GM19025 (cell line): Measurements from ENCODE around the gene PITX1.

Source experiments
- ATAC-seq: cut with Tn5 transposase; IDR thresholded peaks from one replicate; pipeline ENCODE4 v1.9.1; 2021; ENCODE audit warnings: mild to moderate bottlenecking, low read depth, moderate library complexity; ENCODE audit not compliant: unreplicated experiment

PITX1 gene

DNA sequence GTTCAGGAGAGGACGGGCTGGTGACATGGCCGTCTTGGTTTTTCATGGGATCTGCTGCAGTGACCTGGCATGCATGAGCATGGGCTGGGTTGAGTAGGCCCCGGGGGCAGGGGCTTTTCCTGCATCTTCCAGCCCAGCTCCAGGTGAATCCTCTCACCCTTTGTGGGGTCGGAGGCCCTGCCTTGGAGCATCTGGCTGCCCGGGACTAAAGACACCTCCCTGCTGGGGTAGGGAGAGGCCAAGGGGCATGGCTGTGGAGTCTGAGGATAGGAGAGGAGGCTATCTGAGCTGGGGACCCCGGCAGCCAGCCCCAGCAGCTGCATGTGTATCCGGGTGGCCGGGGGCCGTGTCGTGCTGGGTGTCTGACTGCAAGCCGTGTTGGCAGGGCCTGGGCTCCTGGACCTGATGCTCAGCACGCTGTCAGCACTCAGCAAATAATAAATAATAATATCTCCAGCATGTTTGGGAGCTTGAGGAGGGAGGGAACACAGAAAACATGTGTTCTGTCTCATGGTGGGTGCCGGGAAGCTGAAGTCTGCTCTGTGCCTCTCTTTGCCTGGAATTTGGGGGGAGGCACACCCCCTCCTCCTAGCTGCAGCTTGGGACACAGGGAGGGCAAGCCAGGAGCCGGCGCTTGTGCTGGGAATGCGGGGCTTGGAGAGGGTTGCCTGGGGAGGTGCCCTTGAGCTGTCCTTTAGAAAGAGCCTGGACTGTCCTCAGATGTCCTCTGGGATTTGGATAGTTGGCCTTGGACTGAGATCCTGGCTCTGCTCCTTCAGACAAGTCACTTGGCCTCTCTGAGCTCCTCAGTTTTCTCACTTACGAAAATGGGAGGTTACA, 28.4 kb upstream of the PITX1 start:
- no peak for ATAC-seq

DNA sequence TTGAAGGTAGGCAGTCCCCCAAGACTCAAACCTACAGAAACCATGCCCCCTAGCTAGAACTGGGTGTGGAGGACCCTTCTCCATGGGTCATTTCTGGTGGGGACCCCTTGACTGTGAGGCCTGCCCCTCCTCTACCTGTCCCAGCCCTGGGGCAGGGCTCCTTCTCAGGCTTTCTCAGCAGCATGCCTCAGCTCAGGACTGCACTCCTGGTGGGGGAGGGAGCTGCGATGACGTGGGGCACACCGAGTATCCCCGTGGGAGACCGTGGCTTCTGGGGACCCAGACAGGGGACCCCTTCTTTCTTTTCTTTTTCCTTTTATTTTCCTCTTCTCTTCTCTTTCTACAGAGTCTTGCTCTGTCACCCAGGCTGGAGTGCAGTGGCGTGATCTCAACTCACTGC, 27.0 kb upstream of the PITX1 start:
- ATAC-seq: no peak

DNA sequence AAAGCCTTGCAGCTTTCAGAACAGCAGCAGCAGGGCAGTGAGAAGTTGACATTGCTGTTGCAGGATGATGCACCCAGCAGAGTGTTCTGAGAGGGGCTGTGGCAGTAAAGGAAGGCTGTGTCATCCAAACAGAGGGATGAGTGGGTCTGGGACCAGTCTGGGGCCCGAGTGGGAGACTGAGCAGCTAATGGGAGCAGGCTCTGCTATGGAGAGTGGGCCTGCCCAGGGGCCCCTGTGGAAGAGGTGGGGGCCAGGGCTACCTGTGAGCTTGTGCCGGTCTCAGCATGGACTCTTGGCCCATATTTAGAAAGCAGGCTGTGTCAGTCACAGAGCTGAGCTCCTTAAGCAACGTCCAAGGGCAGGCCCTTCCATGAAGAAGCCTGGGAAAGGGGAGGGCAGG, 26.0 kb upstream of the PITX1 start:
- ATAC-seq: no peak

DNA sequence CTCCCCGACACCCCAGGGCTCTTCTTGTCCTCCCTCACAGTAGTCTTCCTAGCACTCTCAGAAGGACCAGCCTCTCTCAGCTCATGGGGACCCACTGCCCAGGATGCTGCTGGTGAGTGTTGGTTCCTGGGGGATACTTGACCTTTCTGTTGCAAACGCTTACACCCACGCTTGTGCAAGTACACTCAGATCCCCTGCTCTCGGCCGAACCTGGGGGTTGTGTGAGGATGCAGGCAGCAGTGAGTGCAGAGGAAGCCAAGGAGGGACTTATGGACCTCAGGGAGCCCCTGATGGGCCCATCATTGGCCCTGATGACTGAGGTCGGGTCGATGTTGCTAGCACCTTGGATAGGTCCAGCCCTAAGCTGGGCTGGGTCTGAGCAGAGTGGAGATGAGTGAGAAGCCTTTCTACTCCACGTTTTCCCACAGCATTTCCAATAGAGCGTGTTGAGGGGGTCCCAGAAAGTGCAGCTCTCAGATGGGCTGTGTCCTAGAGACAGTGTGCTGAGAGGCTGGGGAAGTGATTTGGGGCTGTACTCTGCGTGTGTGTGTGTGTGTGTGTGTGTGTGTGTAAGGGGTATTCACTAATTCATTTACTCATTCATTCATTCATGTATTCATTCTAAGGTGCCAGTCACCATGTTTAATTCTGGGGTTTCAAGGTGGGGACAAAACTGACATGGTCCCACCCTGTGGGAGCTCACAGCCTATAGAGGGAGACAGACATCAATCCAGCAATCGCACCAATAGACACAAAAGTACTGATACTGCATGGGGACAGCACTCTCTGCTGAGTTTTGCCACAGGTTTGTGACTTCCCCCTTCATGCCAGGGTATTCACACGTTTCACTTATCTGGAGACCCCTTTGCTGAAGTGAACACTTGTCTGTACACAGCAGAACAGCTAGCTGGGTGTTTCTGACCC, 25.2 kb upstream of the PITX1 start:
- ATAC-seq: no peak

DNA sequence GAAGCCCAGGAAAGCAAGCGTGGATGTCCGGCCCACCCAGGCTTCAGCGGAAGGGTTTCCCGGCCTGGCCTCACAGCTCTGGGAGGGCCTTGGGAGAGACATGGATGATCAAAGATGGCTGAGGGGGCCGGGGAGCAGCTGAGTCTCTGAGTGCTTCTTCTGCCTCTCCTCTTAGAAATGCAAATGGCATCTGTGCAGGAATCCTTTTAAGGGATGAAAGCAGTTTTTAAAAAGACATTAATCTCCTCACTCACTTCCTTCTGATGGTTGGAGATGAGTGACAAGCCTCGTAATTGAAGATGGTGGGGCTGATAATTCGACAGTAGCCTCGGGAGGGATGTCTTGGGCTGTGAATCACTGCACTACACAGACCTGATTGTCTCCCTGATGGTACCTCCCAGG, 24.3 kb upstream of the PITX1 start:
- no peak for ATAC-seq

DNA sequence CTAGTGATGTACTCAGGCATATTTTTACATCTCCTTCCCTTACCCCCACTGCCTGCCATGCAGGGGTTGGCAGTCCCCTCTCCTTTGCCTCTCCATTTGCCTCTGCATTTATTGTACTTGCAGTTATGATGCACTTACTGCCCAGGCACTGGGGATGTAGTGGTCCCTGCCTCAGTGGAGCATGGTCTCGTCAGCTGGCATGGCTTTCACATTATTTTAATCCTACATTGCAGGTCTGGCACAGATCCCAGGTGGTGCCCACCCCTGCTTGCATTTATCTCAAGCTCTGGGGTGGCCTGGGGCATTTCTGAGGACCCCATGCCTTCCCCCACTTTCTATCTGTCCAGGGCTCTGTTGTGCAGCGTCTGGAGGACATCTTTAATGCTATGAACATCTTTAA, 23.2 kb upstream of the PITX1 start:
- no peak for ATAC-seq

DNA sequence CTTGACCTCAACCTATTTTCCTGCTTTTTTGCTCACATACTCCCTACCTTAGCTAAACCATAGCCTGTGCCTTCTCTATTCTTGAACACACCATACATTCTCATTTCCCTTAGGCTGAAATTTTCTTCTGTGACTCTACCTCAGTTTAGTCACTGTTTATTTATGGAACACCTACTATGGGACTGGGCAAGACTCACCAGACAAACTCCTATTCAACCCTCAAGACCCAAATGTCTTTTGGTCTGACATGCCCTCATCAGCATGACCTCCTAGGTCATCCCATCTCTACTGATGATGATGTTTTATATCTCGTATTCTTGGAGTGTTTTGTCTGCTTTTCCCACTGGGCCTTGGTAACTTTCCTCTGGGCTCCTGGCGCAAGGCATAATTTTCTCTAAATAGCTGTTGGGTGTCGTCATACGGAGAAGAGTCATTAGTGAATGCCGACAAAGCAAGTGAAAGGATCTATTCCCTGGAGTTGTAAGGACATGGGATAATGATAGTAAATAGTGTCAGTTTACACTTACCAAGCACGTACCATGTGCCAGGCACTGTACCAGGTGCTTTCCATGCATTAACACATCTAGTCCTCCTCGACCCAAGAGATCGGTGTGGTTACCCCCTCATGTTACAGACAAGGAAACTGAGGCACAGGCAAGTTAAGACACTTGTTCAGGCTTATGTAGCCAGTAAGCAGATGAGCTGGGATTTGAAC, 22.4 kb upstream of the PITX1 start:
- no peak for ATAC-seq

DNA sequence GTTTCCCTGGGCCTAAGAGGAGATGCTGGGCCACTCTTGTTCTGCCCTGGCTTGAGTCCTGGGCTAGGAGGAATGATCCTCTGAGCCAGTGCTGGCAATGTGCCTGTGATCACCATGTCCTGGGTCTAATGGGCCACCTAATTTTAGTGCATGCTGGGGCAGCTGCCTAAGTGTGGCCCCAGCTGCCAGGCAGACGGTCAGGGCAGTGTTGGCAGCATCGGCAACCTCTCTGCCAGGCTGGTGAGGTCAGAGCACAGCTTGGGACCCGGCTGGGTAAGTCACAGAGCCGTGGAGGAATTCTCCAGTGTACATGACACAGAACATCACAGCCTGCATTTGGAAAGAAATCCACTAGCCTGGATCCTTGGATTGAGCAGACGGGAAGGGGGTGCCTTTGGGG, 21.4 kb upstream of the PITX1 start:
- ATAC-seq: no peak

DNA sequence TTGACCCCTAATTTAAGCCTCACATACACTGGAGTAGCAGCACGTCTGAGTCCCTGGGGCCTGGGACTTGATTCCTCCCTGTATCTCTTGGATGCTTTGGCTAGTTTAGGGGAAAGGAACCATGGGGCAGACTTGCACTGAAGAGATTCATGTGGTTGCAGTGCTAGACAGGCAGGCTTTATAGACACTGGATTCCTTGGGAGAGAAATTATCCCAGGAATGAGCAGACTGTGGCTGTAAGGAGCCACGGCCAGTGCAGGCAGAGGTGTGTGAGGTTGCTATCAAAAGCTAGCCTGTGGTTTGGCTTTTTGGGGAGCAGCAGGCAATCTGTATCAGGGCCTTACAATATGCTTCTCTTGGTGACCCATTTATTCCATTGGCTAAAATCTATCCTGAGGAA, 20.5 kb upstream of the PITX1 start:
- ATAC-seq: no peak

DNA sequence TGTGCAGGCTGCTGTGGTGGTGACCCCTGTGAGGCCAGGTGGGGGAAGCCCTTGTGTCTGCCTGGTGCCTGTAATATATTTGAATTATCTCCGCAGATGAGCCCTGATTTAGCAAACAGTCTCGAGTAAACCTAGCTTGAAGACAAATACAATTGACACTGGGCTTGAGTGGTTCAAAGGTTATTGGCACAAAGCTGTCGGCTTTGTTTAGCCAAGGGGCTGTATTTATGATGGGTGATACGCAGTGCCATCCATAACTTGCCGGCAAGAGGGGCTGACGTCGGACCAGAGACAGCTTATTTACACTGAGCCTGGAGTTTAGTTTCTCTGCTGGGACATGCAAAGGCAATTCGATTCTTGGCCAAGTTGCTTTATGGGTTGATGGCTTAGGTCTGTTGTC, 20.0 kb upstream of the PITX1 start:
- no peak for ATAC-seq

DNA sequence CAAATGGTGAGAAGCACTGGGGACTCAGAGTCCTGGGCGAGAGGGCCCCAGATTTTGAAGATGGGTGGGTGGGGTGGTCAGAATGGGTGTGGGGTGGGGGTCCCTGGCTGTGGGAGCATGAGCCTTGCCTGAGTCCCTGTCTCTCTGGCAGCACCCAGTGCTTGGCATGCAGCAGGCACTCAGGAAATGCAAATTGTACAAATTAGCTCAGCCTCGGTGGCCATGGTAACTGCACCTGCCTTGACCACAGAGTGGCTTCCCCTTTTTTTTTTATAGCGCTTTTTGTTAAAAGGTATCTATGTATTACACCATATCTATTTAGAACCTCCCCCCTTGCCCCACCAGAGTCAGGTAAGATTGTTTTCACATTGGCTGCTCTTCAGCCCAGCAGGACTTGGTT, 19.2 kb upstream of the PITX1 start:
- ATAC-seq: peak; percentile 95

DNA sequence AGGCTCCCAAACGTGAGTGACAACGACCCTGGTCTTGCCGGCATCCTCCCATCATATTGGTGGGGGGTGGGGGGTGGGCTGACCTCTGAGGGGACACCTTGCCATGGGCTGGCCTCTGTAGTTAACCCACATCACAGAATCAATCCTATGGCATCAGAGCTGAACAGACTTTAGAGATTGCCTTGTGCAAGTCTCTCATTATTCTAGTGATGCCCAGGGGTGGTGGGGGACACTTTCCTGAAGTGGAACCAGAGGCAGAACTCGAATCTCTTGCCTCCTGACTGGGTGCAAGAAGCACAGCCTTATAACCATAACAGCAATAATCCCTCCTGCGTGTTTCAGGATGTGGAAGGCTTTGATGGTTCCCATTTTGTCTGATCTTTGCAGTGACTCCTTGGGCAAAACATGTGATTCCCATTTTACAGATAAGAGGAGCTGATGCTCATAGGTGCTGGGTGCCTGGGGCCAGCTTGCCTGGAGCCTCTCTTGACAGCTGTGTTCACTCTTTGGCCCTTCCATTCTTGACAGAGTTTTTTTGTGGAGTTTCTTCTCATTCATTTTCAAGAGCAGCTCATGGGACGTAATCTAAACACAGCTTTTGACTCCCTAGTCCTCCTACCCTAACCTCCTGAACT, 18.6 kb upstream of the PITX1 start:
- ATAC-seq: no peak

DNA sequence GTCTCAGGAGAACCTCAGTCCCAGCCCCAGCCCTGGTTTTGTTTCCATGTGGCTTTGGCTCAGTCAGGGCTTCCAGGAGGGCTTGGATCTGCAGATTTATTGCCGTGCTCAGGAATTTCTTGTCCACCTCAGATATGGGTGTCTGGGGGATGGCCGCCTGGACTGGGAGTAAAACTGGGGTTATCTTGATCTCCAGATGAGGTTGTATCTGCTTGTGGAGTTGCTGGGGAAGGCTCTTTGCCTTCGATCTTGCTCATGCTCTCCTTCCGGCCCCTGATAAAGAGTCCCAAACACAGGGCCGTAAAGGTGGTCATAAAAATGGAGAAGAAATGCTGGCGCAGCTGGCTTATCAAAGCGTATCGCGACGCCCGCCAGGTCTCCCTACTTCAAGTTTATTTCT, 17.8 kb upstream of the PITX1 start:
- no peak for ATAC-seq

DNA sequence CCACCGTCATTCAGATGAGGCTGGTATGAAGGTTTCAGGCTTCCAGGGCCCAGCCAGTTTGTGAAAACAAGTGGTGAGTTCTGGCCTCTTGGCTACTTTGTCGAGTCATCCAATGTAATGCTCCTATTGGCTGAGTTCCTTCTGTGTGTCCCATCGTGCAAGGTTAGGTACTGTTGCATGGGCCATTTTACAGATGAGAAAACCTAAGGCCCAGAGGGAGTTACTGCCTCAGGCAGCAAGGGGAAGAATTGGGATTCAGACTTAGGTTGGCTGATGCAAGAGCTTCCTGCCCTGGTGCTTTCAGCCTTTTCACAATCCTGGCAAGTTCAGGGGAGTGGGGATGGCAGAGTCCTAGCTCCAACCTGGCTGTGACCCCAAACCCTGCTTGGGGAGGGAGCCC, 17.4 kb upstream of the PITX1 start:
- no peak for ATAC-seq

DNA sequence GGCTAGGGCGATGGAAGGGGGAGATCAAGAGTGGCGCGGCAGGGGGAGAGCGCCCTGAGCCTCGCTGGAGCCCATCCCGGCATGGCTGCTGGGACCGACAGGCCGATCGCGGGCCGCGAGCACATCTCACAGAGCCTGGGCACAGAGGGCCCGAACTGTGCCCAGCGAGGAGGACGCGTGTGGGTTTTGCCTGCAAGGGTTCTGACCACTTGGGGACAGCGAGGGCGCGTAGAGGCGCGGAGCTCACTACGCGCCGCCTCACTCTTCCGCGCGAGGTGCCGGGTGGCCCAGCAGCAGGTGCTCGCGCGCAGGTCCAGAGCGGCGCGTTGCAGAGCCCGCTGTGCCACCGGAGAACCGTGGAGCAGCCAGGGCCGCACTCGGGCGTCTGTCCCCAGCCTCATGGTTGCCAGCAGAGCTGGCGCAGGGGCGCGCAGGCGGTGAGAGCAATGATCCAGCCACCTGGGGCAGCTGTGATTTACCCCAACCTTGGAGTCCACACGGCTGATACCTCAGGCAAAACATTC, 16.3 kb upstream of the PITX1 start:
- ATAC-seq: no peak

DNA sequence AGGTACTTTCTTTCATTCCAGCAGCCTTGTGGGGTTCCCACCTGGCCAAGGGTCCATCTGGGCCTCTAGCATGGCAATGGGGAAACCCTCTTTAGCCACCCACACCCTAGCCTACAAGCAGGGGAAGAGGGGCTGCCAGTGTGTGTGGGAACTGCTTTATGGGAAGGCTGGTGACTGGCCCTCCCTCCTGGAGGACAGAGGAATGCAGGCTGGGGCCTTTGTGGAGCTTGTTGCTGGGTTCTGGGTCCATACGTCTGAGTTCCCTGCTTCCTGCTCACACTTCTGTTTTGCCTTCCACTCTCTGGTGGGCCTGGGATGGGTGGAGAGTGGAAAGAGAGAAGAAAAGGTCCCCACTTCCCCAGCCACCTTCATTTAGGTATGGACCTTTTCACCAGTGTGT, 14.9 kb upstream of the PITX1 start:
- ATAC-seq: no peak

DNA sequence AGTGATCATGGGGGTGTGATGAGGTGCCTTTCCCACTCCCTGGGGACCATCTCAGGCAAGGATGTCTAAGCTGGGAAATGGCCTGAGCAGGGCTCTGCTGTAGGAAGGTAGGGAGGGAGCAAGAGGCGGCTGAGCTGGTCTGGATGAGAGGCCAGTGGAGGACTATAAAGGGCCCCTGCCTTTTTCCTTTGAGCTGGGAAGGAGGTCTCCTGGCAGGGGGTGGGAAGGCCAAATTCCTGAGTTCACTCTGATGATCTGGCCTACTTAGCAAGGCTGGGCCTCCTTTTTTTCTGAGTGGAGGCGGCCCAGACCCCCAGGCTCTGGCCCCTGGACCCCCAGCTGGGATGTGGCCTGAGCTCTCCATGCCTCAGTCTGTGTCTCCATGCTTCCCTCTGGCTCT, 14.3 kb upstream of the PITX1 start:
- ATAC-seq: no peak

DNA sequence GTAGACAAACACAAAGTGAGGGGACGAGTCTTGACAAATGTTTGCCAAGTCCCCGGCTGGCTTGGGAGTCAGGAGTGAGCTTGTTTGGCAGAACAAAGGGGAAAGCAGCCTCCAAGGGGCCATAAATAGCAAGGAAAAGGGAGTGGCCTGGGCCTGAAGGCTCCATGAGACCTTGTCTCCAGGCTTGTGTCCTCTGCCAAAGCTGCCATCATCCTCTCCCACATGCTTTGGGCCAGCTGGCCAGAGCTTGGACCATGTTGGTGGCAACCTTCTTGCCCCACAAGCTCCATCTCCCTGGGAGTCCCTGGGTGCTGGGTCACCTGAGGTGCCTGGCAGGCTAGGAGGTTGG, 13.3 kb upstream of the PITX1 start:
- ATAC-seq: no peak

DNA sequence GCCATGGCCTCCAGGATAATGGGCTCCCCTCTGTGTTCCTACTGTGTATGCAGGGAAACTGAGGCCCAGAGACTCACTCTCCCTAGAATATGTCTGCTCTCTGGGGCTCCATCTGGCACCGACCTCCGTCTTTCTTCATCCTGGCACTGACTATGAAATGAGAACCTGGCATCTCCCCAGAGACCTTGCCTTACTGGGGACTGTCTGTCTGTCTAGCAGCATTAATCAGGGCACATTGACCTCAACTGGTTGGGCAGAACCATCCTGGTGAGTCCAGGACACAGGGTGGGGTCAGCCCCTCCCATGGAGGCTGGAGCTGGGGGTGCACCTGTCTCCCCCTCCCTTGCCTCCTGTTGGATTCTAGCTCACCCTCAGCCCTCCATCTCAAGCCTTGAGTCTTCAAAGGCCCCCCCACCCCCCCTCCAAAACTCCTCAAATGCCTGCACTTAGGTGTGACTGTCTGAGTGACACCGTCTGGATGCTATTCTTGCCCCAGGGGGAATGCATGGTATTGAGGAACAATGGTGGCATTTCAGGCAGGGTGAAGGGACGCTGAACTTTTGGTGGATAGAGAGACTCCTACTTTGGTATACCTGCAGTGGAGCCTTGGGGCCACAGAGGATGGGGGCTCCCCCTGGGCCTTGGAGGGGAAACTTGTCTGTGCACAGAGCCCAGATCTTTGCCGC, 12.8 kb upstream of the PITX1 start:
- no peak for ATAC-seq

DNA sequence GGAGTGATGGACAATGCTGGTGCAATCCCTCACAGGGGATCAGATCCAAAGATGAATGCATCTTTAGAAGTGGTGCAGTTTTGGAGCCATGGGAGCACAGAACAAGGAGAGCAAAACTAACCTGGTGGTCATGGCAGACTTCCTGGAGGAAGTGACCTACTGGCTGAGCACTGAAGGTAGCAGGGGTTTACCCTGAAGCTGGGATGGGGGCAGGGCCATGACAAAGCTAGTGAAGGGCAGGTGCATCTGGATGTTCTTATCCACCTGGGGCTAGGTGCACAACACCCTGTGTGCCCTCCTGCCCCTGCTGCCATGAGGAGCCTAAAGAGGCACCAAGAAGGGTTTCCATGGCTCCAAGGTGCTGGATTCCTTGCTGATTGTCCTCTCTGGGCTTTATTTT, 11.5 kb upstream of the PITX1 start:
- ATAC-seq: no peak
